Esophagus muscularis mucosa (tissue), 4 donors: ENCODE data around the gene PLEKHA6. TPM values are rescaled to one million over a fixed set of nuclear protein-coding genes. Genes with fewer than 3 reads are reported as not detected.
A peak's percentile ranks its signal among the peaks of the same experiment; 100 is the strongest.

Experiments
- DNase-seq: peaks from one replicate; pipeline ENCODE4 v3.0.0-alpha.2; 2017; ENCODE audit errors: extremely low spot score
- H3K27ac ChIP-seq, 4 donors: fragments of 200-600 bp; sonication (generic); replicated peaks in 1 of 4; 1 replicate in 3 of 4; 2 replicates in 1 of 4; pipeline ENCODE4 v1.5.1; 2016 to 2019; ENCODE audit warnings: mild to moderate bottlenecking in 1 of 4
- H3K27me3 ChIP-seq, 4 donors: fragments of 200-600 bp; sonication (generic); one replicate each; pipeline versions ENCODE4 v1.5.1 to v1.6.0; 2016 to 2019
- H3K36me3 ChIP-seq, 4 donors: fragments of 200-600 bp; sonication (generic); one replicate each; pipeline ENCODE4 v1.5.1; 2016 to 2019
- H3K4me1 ChIP-seq, 4 donors: fragments of 200-600 bp; sonication (generic); one replicate each; pipeline ENCODE4 v1.5.1; 2016 to 2019
- H3K4me3 ChIP-seq, 4 donors: fragments of 200-600 bp; sonication (generic); 1 replicate in 2 of 4; 2 replicates in 2 of 4; pipeline ENCODE4 v1.5.1; 2016 to 2019; ENCODE audit warnings: mild to moderate bottlenecking in 4 of 4, moderate library complexity in 1 of 4
- H3K9me3 ChIP-seq, 4 donors: fragments of 200-600 bp; sonication (generic); 1 replicate in 3 of 4; 2 replicates in 1 of 4; pipeline ENCODE4 v1.5.1; 2016 to 2019
- CTCF ChIP-seq, 3 experiments: fragments of 200-600 bp in 2 of 3; fragments of 450-650 bp in 1 of 3; sonication (generic) in 2 of 3; IDR thresholded peaks; one replicate each; pipeline ENCODE4 v1.5.1; 2017 to 2019; ENCODE audit warnings: antibody characterized with exemption in 3 of 3, mild to moderate bottlenecking in 2 of 3, moderate library complexity in 1 of 3
- EP300 ChIP-seq: sonication (generic); formaldehyde crosslinking; IDR thresholded peaks from one replicate; pipeline ENCODE4 v1.6.1; 2017; ENCODE audit warnings: antibody characterized with exemption
- POLR2A ChIP-seq: fragments of 450-650 bp; IDR thresholded peaks from one replicate; pipeline ENCODE4 v1.6.1; 2017; ENCODE audit warnings: antibody characterized with exemption, moderate library complexity, mild to moderate bottlenecking, low read depth
- POLR2AphosphoS5 ChIP-seq, 2 donors: sonication (generic); formaldehyde crosslinking; IDR thresholded peaks; one replicate each; pipeline ENCODE4 v1.6.1; 2017; ENCODE audit warnings: antibody characterized with exemption in 2 of 2
- WGBS: methylation state at CpG from one replicate; pipeline ENCODE4 v1.1.5; 2018; 5-methylcytosine and 5-hydroxymethylcytosine counted together
- intact Hi-C: fragments of 100-400 bp; cut with DNase I; formaldehyde crosslinking; loops from one replicate; pipeline ENCODE4 v1.15.1; 2023
- total RNA-seq, 4 donors: library from RNA; depleted of rRNA; stranded (reverse); fragments of >200 nt; gene quantifications; one replicate each; pipeline versions ENCODE4 v1.1.0 to v1.2.1, GENCODE V29; 2016

PLEKHA6 gene
- total RNA-seq, 4 donors from 2014 or later, result 11.9 to 22.4 (median 15.9) TPM

- no peak for DNase-seq
- intact Hi-C loops, result no loop called here
Observed at GRCh38 chr1:204261266-204261665, 98.5 kb downstream of the PLEKHA6 start.

GRCh38 chr1:204260601-204261197 is 99.0 kb downstream of the PLEKHA6 start:
- 89% methylated on average over 13 of the region's 14 CpGs for WGBS
- H3K27ac ChIP-seq, result no peak overlapping the region
- DNase-seq, result no peak
- no peak overlapping the region for H3K4me3 ChIP-seq
- H3K36me3 ChIP-seq, result peaks cover 0 to 43% (median 5%) of the 10 kb centered on the region in 4 donors
- H3K9me3 ChIP-seq, result no peaks in the 10 kb centered on the region
- intact Hi-C loops, result no loop called here
- peaks cover 0 to 8% (median 0%) of the 10 kb centered on the region in 4 donors for H3K27me3 ChIP-seq
- TF ChIP-seq POLR2AphosphoS5 (IDR thresholded peaks at IDR 0.05), result no peak
- TF ChIP-seq POLR2A, result no peak
- no peak for TF ChIP-seq EP300
- peaks cover 17 to 34% (median 25%) of the 10 kb centered on the region in 4 donors for H3K4me1 ChIP-seq

More at GRCh38 chr1:204261266-204261665, 98.5 kb downstream of the PLEKHA6 start:
- Histone ChIP-seq H3K4me3 (no peak overlapping the region), H3K4me1 (peaks cover 22 to 38% (median 25%) of the 10 kb centered on the region in 4 donors), H3K27ac (no peak overlapping the region), H3K27me3 (peaks cover 0 to 8% (median 0%) of the 10 kb centered on the region in 4 donors), H3K9me3 (no peaks in the 10 kb centered on the region), H3K36me3 (peaks cover 0 to 43% (median 5%) of the 10 kb centered on the region in 4 donors)
- 100% methylated on average over 6 of the region's 12 CpGs for WGBS
- TF ChIP-seq EP300 (no peak), CTCF (IDR thresholded peaks at IDR 0.05) (no peak)

- Histone ChIP-seq H3K4me3 (no peak overlapping the region), H3K27me3 (peaks cover 0 to 5% (median 0%) of the 10 kb centered on the region in 4 donors), H3K4me1 (peaks cover 11 to 34% (median 24%) of the 10 kb centered on the region in 4 donors), H3K27ac (no peak overlapping the region), H3K9me3 (no peaks in the 10 kb centered on the region), H3K36me3 (peaks cover 0 to 39% (median 5%) of the 10 kb centered on the region in 4 donors)
- 92% methylated on average over 5 of the region's 5 CpGs for WGBS
- no peak for TF ChIP-seq POLR2AphosphoS5 (IDR thresholded peaks at IDR 0.05)
- no peak for TF ChIP-seq CTCF (IDR thresholded peaks at IDR 0.05)
- TF ChIP-seq POLR2A, result no peak
- TF ChIP-seq EP300, result no peak
- DNase-seq, result no peak
- intact Hi-C loops, result no loop called here
Observed at GRCh38 chr1:204259782-204260181, 99.9 kb downstream of the PLEKHA6 start.

GRCh38 chr1:204259196-204259595 is 100.5 kb downstream of the PLEKHA6 start:
- no peaks in the 10 kb centered on the region for H3K27me3 ChIP-seq
- no peak overlapping the region for H3K27ac ChIP-seq
- TF ChIP-seq EP300 (no peak), CTCF (IDR thresholded peaks at IDR 0.05) (no peak), POLR2A (no peak), POLR2AphosphoS5 (IDR thresholded peaks at IDR 0.05) (no peak)
- peaks cover 0 to 36% (median 5%) of the 10 kb centered on the region in 4 donors for H3K36me3 ChIP-seq
- WGBS, result 99% methylated on average over 12 of the region's 18 CpGs
- peaks cover 5 to 32% (median 19%) of the 10 kb centered on the region in 4 donors for H3K4me1 ChIP-seq
- H3K4me3 ChIP-seq, result no peak overlapping the region
- no peaks in the 10 kb centered on the region for H3K9me3 ChIP-seq
- intact Hi-C loops, result no loop called here
- no peak for DNase-seq

GRCh38 chr1:204258213-204259115 is 101.3 kb downstream of the PLEKHA6 start:
- no peak for DNase-seq

More at GRCh38 chr1:204258213-204259115, 101.3 kb downstream of the PLEKHA6 start:
- peak; percentile 53 to 64 (median 57) for TF ChIP-seq CTCF (IDR thresholded peaks at IDR 0.05)
- TF ChIP-seq EP300, result no peak
- H3K4me1 ChIP-seq, result peaks cover 0 to 25% (median 12%) of the 10 kb centered on the region in 4 donors
- WGBS, result 72% methylated on average over 6 of the region's 7 CpGs
- intact Hi-C loops, result no loop called here
- H3K27ac ChIP-seq, result no peak overlapping the region
- no peaks in the 10 kb centered on the region for H3K27me3 ChIP-seq
- no peak overlapping the region for H3K4me3 ChIP-seq
- peaks cover 0 to 36% (median 5%) of the 10 kb centered on the region in 4 donors for H3K36me3 ChIP-seq
- H3K9me3 ChIP-seq, result no peaks in the 10 kb centered on the region
